Neutrophil (primary cell): Measurements from ENCODE around the gene PANK4.

Experiments used
- H3K27ac ChIP-seq: fragments of 200-600 bp; sonication (generic); 2 replicates; pipeline ENCODE4 v1.5.1; 2016; ENCODE audit warnings: mild to moderate bottlenecking, moderate library complexity
- H3K27me3 ChIP-seq: fragments of 200-600 bp; sonication (generic); 2 replicates; pipeline ENCODE4 v1.6.0; 2016; ENCODE audit warnings: mild to moderate bottlenecking
- H3K36me3 ChIP-seq: fragments of 200-600 bp; sonication (generic); 2 replicates; pipeline ENCODE4 v1.5.1; 2017
- H3K4me1 ChIP-seq, 2 experiments: fragments of 200-600 bp in 1 of 2; sonication (generic) in 1 of 2; 1 replicate in 1 of 2; 2 replicates in 1 of 2; pipeline versions ENCODE4 v1.5.1 to v1.6.1; 2013 to 2016; ENCODE audit warnings: low read depth in 1 of 2, low read length in 1 of 2, mild to moderate bottlenecking in 1 of 2, moderate library complexity in 1 of 2; ENCODE audit not compliant: control insufficient read depth in 1 of 2, insufficient read depth in 1 of 2
- H3K4me3 ChIP-seq, 2 experiments: fragments of 200-600 bp in 1 of 2; sonication (generic) in 1 of 2; 1 replicate in 1 of 2; 2 replicates in 1 of 2; pipeline ENCODE4 v1.5.1; 2013 to 2016; ENCODE audit warnings: low read depth in 1 of 2, low read length in 1 of 2, mild to moderate bottlenecking in 1 of 2, moderate library complexity in 1 of 2
- H3K9me3 ChIP-seq: fragments of 200-600 bp; sonication (generic); 2 replicates; pipeline ENCODE4 v1.5.1; 2016
- TF ChIP-seq, protein P1 (sequence below): fragments of 200-600 bp; sonication (generic); IDR thresholded peaks from 2 replicates; pipeline ENCODE4 v1.5.1; 2016; ENCODE audit warnings: antibody characterized with exemption

The PANK4 gene

GRCh38 chr1:2496746-2497145 lies 29.6 kb downstream of the PANK4 start:
- Histone ChIP-seq H3K36me3 (no peaks in the 10 kb centered on the region), H3K27me3 (no peaks in the 10 kb centered on the region), H3K9me3 (no peaks in the 10 kb centered on the region), H3K4me3 (no peak overlapping the region), H3K4me1 (no peaks in the 10 kb centered on the region), H3K27ac (no peak overlapping the region)
- TF ChIP-seq, protein P1, sequence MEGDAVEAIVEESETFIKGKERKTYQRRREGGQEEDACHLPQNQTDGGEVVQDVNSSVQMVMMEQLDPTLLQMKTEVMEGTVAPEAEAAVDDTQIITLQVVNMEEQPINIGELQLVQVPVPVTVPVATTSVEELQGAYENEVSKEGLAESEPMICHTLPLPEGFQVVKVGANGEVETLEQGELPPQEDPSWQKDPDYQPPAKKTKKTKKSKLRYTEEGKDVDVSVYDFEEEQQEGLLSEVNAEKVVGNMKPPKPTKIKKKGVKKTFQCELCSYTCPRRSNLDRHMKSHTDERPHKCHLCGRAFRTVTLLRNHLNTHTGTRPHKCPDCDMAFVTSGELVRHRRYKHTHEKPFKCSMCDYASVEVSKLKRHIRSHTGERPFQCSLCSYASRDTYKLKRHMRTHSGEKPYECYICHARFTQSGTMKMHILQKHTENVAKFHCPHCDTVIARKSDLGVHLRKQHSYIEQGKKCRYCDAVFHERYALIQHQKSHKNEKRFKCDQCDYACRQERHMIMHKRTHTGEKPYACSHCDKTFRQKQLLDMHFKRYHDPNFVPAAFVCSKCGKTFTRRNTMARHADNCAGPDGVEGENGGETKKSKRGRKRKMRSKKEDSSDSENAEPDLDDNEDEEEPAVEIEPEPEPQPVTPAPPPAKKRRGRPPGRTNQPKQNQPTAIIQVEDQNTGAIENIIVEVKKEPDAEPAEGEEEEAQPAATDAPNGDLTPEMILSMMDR = no peak

- Histone ChIP-seq H3K27me3 (no peaks in the 10 kb centered on the region), H3K36me3 (no peaks in the 10 kb centered on the region), H3K4me3 (no peak overlapping the region), H3K4me1 (no peaks in the 10 kb centered on the region), H3K9me3 (no peaks in the 10 kb centered on the region), H3K27ac (no peak overlapping the region)
- TF ChIP-seq, protein P1 = no peak
Measured at GRCh38 chr1:2496087-2496622, 30.2 kb downstream of the PANK4 start.

DNA sequence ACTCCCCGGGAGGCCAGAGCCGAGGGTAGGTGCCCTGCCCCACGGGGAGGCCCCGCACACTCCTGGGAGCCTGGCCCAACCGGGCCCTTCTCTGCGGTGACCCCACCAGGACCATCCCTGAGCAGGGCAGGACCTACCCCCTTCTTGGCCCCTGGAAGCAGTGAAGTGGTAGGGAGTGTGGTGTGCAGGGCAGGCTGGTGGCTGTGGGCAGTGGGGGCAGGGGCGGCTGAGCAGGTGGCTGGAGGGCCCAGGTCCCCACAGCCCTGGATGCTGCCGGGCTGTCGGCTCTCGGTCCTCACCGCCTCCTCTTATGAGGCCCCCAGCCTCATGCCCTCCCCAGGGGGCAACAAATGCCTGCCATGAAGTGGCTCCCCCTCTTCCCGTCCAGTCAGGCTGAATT lies 30.9 kb downstream of the PANK4 start:
- Histone ChIP-seq H3K9me3 (no peaks in the 10 kb centered on the region), H3K36me3 (no peaks in the 10 kb centered on the region), H3K27ac (no peak overlapping the region), H3K4me3 (no peak overlapping the region), H3K27me3 (no peaks in the 10 kb centered on the region), H3K4me1 (no peaks in the 10 kb centered on the region)
- TF ChIP-seq, protein P1 = no peak

DNA sequence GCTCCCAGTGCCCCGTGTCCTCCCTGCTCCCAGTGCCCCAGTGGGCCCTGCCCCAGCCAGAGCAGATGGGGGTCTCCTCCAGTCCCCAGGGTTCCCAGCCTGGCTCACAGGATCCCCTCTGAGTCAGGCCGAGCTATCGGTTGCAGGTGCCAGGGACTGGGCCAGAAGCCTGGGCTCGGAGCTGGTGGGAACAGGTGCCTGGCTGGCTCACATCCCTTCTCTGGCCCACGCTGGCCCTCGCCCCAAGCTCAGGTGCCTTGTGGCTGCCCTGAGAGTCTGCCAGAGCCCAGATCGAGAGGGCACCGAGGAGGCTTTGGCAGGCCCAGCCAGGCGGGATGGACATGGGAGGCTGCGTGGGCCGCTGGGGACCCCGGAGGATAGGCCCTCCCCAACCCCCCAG lies 31.4 kb downstream of the PANK4 start:
- H3K27me3 ChIP-seq = no peaks in the 10 kb centered on the region
- no peak overlapping the region for H3K27ac ChIP-seq
- TF ChIP-seq, protein P1 = no peak
- H3K4me3 ChIP-seq = no peak overlapping the region
- H3K36me3 ChIP-seq = no peaks in the 10 kb centered on the region
- H3K4me1 ChIP-seq = no peaks in the 10 kb centered on the region
- H3K9me3 ChIP-seq = no peaks in the 10 kb centered on the region

GRCh38 chr1:2494323-2494693 lies 32.1 kb downstream of the PANK4 start:
- TF ChIP-seq, protein P1 = no peak
- Histone ChIP-seq H3K36me3 (no peaks in the 10 kb centered on the region), H3K4me3 (no peak overlapping the region), H3K4me1 (no peaks in the 10 kb centered on the region), H3K27me3 (no peaks in the 10 kb centered on the region), H3K27ac (no peak overlapping the region), H3K9me3 (no peaks in the 10 kb centered on the region)
